Measurements from ENCODE around the gene GBF1. TPM values are rescaled to one million over a fixed set of nuclear protein-coding genes. Genes with fewer than 3 reads are reported as not detected.
"Not testable (repeated sequence)": the region's sequence is repeated elsewhere in the genome, so short reads cannot be mapped to it uniquely, and the experiment has no call there.

The GBF1 gene
- polyA plus RNA-seq, 1 donor from 2014 or later, result 12.6 TPM

GRCh38 chr10:102298899-102299298 lies 53.6 kb downstream of the GBF1 start:
- Mint-ChIP-seq H3K4me1 (peaks cover 2 to 6% (median 4%) of the 10 kb centered on the region in 3 donors), H3K27me3 (no peaks in the 10 kb centered on the region), H3K27ac (no peak overlapping the region), H3K9me3 (no peaks in the 10 kb centered on the region), H3K36me3 (no peaks in the 10 kb centered on the region), H3K4me3 (no peak overlapping the region)

- Mint-ChIP-seq H3K36me3 (no peaks in the 10 kb centered on the region), H3K4me1 (peaks cover 2 to 5% (median 4%) of the 10 kb centered on the region in 3 donors), H3K27ac (peak overlapping the region in 1 of 3 donors; percentile 41), H3K4me3 (no peak overlapping the region), H3K9me3 (no peaks in the 10 kb centered on the region), H3K27me3 (no peaks in the 10 kb centered on the region)
Observed at GRCh38 chr10:102299873-102300272, 54.5 kb downstream of the GBF1 start.

GRCh38 chr10:102300278-102300843 lies 55.0 kb downstream of the GBF1 start:
- Mint-ChIP-seq H3K27ac (peak overlapping the region in 1 of 3 donors; percentile 41), H3K4me1 (peaks cover 2 to 5% (median 4%) of the 10 kb centered on the region in 3 donors), H3K27me3 (no peaks in the 10 kb centered on the region), H3K36me3 (no peaks in the 10 kb centered on the region), H3K4me3 (peak overlapping the region in 1 of 4 donors; percentile 18), H3K9me3 (no peaks in the 10 kb centered on the region)

- H3K4me3 Mint-ChIP-seq, H3K27me3 Mint-ChIP-seq, H3K4me1 Mint-ChIP-seq, H3K9me3 Mint-ChIP-seq, H3K36me3 Mint-ChIP-seq, H3K27ac Mint-ChIP-seq: not testable (repeated sequence)
Observed at GRCh38 chr10:102300912-102301311, 55.6 kb downstream of the GBF1 start.

- not testable (repeated sequence) for H3K4me3 Mint-ChIP-seq, H3K27ac Mint-ChIP-seq, H3K36me3 Mint-ChIP-seq, H3K4me1 Mint-ChIP-seq, H3K9me3 Mint-ChIP-seq, H3K27me3 Mint-ChIP-seq
Observed at GRCh38 chr10:102301332-102301731, 56.0 kb downstream of the GBF1 start.

- peaks cover 2 to 5% (median 4%) of the 10 kb centered on the region in 3 donors for H3K4me1 Mint-ChIP-seq
- H3K27ac Mint-ChIP-seq, result no peak overlapping the region
- no peaks in the 10 kb centered on the region for H3K27me3 Mint-ChIP-seq
- peaks cover 6% of the 10 kb centered on the region for H3K36me3 Mint-ChIP-seq
- H3K9me3 Mint-ChIP-seq, result no peaks in the 10 kb centered on the region
- H3K4me3 Mint-ChIP-seq, result no peak overlapping the region
Observed at GRCh38 chr10:102302611-102303010, 57.3 kb downstream of the GBF1 start.

GRCh38 chr10:102306006-102306405 lies 60.7 kb downstream of the GBF1 start:
- H3K36me3 Mint-ChIP-seq, result peaks cover 8% of the 10 kb centered on the region
- peaks cover 3 to 13% (median 5%) of the 10 kb centered on the region in 3 donors for H3K4me1 Mint-ChIP-seq
- no peak overlapping the region for H3K4me3 Mint-ChIP-seq
- H3K27ac Mint-ChIP-seq, result no peak overlapping the region
- no peaks in the 10 kb centered on the region for H3K27me3 Mint-ChIP-seq
- H3K9me3 Mint-ChIP-seq, result peaks cover 0 to 3% (median 0%) of the 10 kb centered on the region in 3 donors

- Mint-ChIP-seq H3K4me3 (no peak overlapping the region), H3K9me3 (peaks cover 0 to 3% (median 0%) of the 10 kb centered on the region in 3 donors), H3K36me3 (peaks cover 8% of the 10 kb centered on the region), H3K27me3 (no peaks in the 10 kb centered on the region), H3K4me1 (peaks cover 3 to 17% (median 10%) of the 10 kb centered on the region in 3 donors), H3K27ac (peak overlapping the region in 1 of 3 donors; percentile 13)
Observed at GRCh38 chr10:102306710-102307109, 61.4 kb downstream of the GBF1 start.

- H3K9me3 Mint-ChIP-seq, H3K36me3 Mint-ChIP-seq, H3K4me3 Mint-ChIP-seq, H3K27me3 Mint-ChIP-seq: not testable (repeated sequence)
- H3K4me1 Mint-ChIP-seq, result peaks cover 9 to 20% (median 11%) of the 10 kb centered on the region in 3 donors
- peak overlapping the region in 1 of 3 donors; percentile 57 for H3K27ac Mint-ChIP-seq
Observed at GRCh38 chr10:102308318-102308717, 63.0 kb downstream of the GBF1 start.

GRCh38 chr10:102309236-102309635 lies 63.9 kb downstream of the GBF1 start:
- H3K4me1 Mint-ChIP-seq, result peaks cover 11 to 21% (median 15%) of the 10 kb centered on the region in 3 donors
- H3K27me3 Mint-ChIP-seq, result no peaks in the 10 kb centered on the region
- H3K4me3 Mint-ChIP-seq, result no peak overlapping the region
- no peak overlapping the region for H3K27ac Mint-ChIP-seq
- H3K36me3 Mint-ChIP-seq, result peaks cover 11% of the 10 kb centered on the region
- peaks cover 0 to 3% (median 0%) of the 10 kb centered on the region in 3 donors for H3K9me3 Mint-ChIP-seq

- Mint-ChIP-seq H3K27me3 (no peaks in the 10 kb centered on the region), H3K4me3 (no peak overlapping the region), H3K27ac (no peak overlapping the region), H3K36me3 (peaks cover 11% of the 10 kb centered on the region), H3K9me3 (peaks cover 0 to 3% (median 0%) of the 10 kb centered on the region in 3 donors), H3K4me1 (peaks cover 11 to 21% (median 18%) of the 10 kb centered on the region in 3 donors)
Observed at GRCh38 chr10:102309916-102310315, 64.6 kb downstream of the GBF1 start.

- Mint-ChIP-seq H3K9me3 (peaks cover 0 to 3% (median 0%) of the 10 kb centered on the region in 3 donors), H3K4me3 (no peak overlapping the region), H3K36me3 (peaks cover 11% of the 10 kb centered on the region), H3K27me3 (no peaks in the 10 kb centered on the region), H3K4me1 (peaks cover 11 to 21% (median 19%) of the 10 kb centered on the region in 3 donors), H3K27ac (no peak overlapping the region)
Observed at GRCh38 chr10:102310361-102311024, 65.2 kb downstream of the GBF1 start.

GRCh38 chr10:102311025-102311420 lies 65.7 kb downstream of the GBF1 start:
- Mint-ChIP-seq H3K27me3 (no peaks in the 10 kb centered on the region), H3K9me3 (peaks cover 0 to 3% (median 0%) of the 10 kb centered on the region in 3 donors), H3K4me3 (no peak overlapping the region), H3K27ac (no peak overlapping the region), H3K36me3 (peaks cover 10% of the 10 kb centered on the region), H3K4me1 (peaks cover 13 to 21% (median 19%) of the 10 kb centered on the region in 3 donors)

- H3K27ac Mint-ChIP-seq, result peak overlapping the region in 1 of 3 donors; percentile 55
- H3K4me3 Mint-ChIP-seq, result no peak overlapping the region
- peaks cover 0 to 3% (median 0%) of the 10 kb centered on the region in 3 donors for H3K9me3 Mint-ChIP-seq
- no peaks in the 10 kb centered on the region for H3K27me3 Mint-ChIP-seq
- H3K36me3 Mint-ChIP-seq, result peaks cover 5% of the 10 kb centered on the region
- H3K4me1 Mint-ChIP-seq, result peaks cover 13 to 23% (median 19%) of the 10 kb centered on the region in 3 donors
Observed at GRCh38 chr10:102312683-102313082, 67.4 kb downstream of the GBF1 start.

- Mint-ChIP-seq H3K4me3 (no peak overlapping the region), H3K27ac (no peak overlapping the region), H3K4me1 (peaks cover 13 to 23% (median 19%) of the 10 kb centered on the region in 3 donors), H3K9me3 (no peaks in the 10 kb centered on the region), H3K36me3 (peaks cover 4% of the 10 kb centered on the region), H3K27me3 (no peaks in the 10 kb centered on the region)
Observed at GRCh38 chr10:102313221-102313896, 68.0 kb downstream of the GBF1 start.

Measured in IgD-negative memory B cell (primary cell).